Measurements from ENCODE around the gene ANKRD39.

The ANKRD39 gene

DNA sequence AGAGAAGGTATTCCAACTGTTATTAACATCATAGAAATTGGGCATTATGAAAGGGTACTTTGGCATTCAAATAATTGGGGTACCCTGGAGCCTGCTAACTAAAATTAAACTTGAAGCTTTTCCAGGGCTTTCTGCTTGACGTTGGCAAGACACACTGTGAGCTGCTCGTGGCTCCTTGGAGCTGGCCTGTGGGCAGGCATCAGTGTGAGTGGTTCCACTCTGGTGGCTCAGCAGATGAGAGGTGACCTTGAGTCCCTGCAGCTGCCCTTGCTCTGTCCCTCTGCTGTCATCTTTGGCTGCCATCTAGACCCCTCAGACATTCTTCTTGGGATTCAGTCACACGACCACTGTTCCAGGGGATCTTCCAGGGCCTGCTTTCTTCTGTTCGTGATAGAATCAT is 35.0 kb downstream of the ANKRD39 start:
- TF ChIP-seq TEAD4 (IDR thresholded peaks at IDR 0.05) (no peak), EP300 (IDR thresholded peaks at IDR 0.05; ENCODE audit: borderline replicate concordance) (no peak), ZBTB7A (IDR thresholded peaks at IDR 0.05; ENCODE audit: low read depth) (no peak), RAD21 (IDR thresholded peaks at IDR 0.05; ENCODE audit: low read depth) (no peak), YY1 (IDR thresholded peaks at IDR 0.05; ENCODE audit: low read depth) (no peak), NFIC (IDR thresholded peaks at IDR 0.05) (no peak), CEBPB (IDR thresholded peaks at IDR 0.05) (no peak), CREB1 (IDR thresholded peaks at IDR 0.05; ENCODE audit: low read depth) (no peak), TAF1 (IDR thresholded peaks at IDR 0.05; ENCODE audit: low read depth) (no peak), EGR1 (IDR thresholded peaks at IDR 0.05) (no peak), TCF12 (IDR thresholded peaks at IDR 0.05; ENCODE audit: low read depth) (no peak), FOXM1 (IDR thresholded peaks at IDR 0.05; ENCODE audit: borderline replicate concordance, low read depth) (no peak)
- TF ChIP-seq, protein P1, sequence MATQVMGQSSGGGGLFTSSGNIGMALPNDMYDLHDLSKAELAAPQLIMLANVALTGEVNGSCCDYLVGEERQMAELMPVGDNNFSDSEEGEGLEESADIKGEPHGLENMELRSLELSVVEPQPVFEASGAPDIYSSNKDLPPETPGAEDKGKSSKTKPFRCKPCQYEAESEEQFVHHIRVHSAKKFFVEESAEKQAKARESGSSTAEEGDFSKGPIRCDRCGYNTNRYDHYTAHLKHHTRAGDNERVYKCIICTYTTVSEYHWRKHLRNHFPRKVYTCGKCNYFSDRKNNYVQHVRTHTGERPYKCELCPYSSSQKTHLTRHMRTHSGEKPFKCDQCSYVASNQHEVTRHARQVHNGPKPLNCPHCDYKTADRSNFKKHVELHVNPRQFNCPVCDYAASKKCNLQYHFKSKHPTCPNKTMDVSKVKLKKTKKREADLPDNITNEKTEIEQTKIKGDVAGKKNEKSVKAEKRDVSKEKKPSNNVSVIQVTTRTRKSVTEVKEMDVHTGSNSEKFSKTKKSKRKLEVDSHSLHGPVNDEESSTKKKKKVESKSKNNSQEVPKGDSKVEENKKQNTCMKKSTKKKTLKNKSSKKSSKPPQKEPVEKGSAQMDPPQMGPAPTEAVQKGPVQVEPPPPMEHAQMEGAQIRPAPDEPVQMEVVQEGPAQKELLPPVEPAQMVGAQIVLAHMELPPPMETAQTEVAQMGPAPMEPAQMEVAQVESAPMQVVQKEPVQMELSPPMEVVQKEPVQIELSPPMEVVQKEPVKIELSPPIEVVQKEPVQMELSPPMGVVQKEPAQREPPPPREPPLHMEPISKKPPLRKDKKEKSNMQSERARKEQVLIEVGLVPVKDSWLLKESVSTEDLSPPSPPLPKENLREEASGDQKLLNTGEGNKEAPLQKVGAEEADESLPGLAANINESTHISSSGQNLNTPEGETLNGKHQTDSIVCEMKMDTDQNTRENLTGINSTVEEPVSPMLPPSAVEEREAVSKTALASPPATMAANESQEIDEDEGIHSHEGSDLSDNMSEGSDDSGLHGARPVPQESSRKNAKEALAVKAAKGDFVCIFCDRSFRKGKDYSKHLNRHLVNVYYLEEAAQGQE (IDR thresholded peaks at IDR 0.05; ENCODE audit: low read depth), result no peak
- TF ChIP-seq, protein P2, sequence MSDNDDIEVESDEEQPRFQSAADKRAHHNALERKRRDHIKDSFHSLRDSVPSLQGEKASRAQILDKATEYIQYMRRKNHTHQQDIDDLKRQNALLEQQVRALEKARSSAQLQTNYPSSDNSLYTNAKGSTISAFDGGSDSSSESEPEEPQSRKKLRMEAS (IDR thresholded peaks at IDR 0.05), result no peak
- TF ChIP-seq, protein P3, sequence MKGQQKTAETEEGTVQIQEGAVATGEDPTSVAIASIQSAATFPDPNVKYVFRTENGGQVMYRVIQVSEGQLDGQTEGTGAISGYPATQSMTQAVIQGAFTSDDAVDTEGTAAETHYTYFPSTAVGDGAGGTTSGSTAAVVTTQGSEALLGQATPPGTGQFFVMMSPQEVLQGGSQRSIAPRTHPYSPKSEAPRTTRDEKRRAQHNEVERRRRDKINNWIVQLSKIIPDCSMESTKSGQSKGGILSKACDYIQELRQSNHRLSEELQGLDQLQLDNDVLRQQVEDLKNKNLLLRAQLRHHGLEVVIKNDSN (IDR thresholded peaks at IDR 0.05), result no peak

DNA sequence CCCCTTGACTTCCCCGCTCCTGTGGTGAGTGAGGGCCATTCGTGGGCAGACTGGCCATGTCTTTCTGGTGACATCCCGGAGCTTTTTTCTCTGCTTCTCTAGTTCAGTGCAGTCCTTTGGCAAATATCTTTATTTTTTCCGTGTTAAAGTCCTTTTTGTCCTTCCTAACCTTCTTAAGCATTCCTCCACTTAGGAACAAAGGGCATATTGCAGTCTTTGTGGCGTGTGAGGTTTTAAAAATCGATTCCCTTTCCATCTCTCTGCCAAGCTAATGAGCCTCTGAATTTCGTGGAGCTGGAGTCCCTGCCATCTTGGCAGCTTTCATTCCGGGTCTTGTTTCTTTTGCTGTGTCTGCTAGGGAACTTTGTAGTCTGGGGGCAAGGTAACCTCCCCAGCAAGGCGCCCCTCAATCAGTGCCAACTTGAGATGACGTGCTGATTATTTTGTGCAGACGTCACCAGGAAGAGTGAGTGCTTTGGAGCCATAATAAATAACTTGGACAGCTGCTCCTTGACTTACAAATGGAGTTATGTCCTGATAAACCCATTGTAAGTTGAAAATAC is 36.6 kb downstream of the ANKRD39 start:
- TF ChIP-seq CREB1 (IDR thresholded peaks at IDR 0.05; ENCODE audit: low read depth) (no peak), ZBTB7A (IDR thresholded peaks at IDR 0.05; ENCODE audit: low read depth) (no peak), NFIC (IDR thresholded peaks at IDR 0.05) (no peak), YY1 (IDR thresholded peaks at IDR 0.05; ENCODE audit: low read depth) (no peak)

DNA sequence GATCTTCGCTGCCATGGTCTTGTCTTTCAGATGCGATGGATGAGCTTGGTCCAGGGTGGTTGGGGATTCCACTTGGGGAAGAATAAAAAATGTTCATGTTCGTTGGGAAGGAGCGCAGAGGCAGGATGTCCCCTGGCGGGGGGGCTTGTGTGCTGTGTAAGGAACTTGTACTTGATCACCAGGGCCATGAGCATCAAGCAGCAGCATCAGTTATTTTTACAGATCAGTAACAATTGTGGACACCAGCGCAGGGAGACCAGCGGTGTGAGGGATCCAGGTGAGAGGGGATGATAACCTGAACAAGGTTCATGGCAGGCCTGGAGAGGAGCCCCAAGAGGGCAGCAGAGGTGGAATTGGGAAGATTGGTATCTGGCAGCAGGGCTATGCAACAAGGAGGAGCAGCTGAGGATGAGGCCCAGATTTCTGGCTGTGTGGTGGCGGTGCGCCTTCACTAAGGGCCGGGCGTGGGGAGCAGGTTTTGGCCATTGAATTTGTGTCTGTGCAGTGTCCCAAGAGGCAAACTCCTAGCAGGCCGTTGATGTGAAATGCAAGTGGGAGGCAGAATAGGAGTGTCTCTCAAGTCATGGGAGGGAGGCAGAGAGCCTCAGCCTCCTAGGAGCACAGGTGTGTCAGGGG is 37.8 kb downstream of the ANKRD39 start:
- TF ChIP-seq EGR1 (IDR thresholded peaks at IDR 0.05), result no peak
- TF ChIP-seq, protein P1 (IDR thresholded peaks at IDR 0.05; ENCODE audit: low read depth), result no peak
- TF ChIP-seq EP300 (IDR thresholded peaks at IDR 0.05; ENCODE audit: borderline replicate concordance), result no peak
- no peak for TF ChIP-seq ZBTB7A (IDR thresholded peaks at IDR 0.05; ENCODE audit: low read depth)
- no peak for TF ChIP-seq TEAD4 (IDR thresholded peaks at IDR 0.05)
- no peak for TF ChIP-seq RAD21 (IDR thresholded peaks at IDR 0.05; ENCODE audit: low read depth)
- TF ChIP-seq, protein P2 (IDR thresholded peaks at IDR 0.05), result no peak
- TF ChIP-seq YY1 (IDR thresholded peaks at IDR 0.05; ENCODE audit: low read depth), result no peak
- TF ChIP-seq TAF1 (IDR thresholded peaks at IDR 0.05; ENCODE audit: low read depth), result no peak
- TF ChIP-seq, protein P3 (IDR thresholded peaks at IDR 0.05), result no peak
- TF ChIP-seq CEBPB (IDR thresholded peaks at IDR 0.05), result no peak
- no peak for TF ChIP-seq FOXM1 (IDR thresholded peaks at IDR 0.05; ENCODE audit: borderline replicate concordance, low read depth)
- no peak for TF ChIP-seq CREB1 (IDR thresholded peaks at IDR 0.05; ENCODE audit: low read depth)
- TF ChIP-seq NFIC (IDR thresholded peaks at IDR 0.05), result no peak

DNA sequence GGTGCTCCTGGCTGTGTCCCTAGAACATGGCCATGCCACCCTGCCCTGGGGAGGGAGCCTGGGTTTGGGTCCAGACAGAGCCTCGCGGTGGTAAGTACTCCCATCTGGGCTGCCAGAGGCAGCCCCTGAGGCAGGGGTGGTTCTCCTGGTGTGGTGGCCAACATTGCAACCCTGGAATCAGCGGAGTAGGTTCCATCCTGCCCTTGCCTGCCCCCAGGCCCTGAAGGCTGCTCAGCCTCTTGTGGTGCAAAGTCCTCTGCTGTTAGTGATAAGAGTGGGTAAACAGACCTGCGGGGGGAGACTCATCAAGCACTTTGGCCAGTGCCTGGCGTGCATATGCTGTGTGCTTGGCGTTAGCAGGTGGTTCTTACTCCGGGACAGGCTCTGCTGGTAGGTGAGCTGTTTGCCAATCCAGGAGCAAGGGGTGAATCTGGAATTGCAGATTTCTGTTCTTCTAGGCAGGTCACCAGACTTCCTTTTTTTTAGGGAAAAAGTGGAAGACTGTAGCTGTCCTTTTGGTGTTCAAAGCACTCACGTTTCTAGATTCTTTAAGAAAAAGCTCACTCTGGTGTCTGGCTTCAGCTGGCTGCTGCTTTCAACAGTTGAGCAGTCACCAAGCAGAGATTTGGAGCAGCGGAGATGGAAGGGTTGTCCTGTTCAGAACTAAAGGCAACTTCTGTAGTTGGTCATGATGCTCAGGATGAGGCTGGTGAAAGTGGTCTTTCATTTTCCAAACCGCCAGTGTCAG is 38.5 kb downstream of the ANKRD39 start:
- TF ChIP-seq TAF1 (IDR thresholded peaks at IDR 0.05; ENCODE audit: low read depth) (no peak), EGR1 (IDR thresholded peaks at IDR 0.05) (no peak), ZBTB7A (IDR thresholded peaks at IDR 0.05; ENCODE audit: low read depth) (no peak), TEAD4 (IDR thresholded peaks at IDR 0.05) (no peak), YY1 (IDR thresholded peaks at IDR 0.05; ENCODE audit: low read depth) (no peak), CEBPB (IDR thresholded peaks at IDR 0.05) (no peak), CREB1 (IDR thresholded peaks at IDR 0.05; ENCODE audit: low read depth) (no peak), TCF12 (IDR thresholded peaks at IDR 0.05; ENCODE audit: low read depth) (no peak), RAD21 (IDR thresholded peaks at IDR 0.05; ENCODE audit: low read depth) (no peak), NFIC (IDR thresholded peaks at IDR 0.05) (no peak), FOXM1 (IDR thresholded peaks at IDR 0.05; ENCODE audit: borderline replicate concordance, low read depth) (no peak), EP300 (IDR thresholded peaks at IDR 0.05; ENCODE audit: borderline replicate concordance) (no peak)
- TF ChIP-seq, protein P2 (IDR thresholded peaks at IDR 0.05), result no peak
- TF ChIP-seq, protein P1 (IDR thresholded peaks at IDR 0.05; ENCODE audit: low read depth), result no peak
- TF ChIP-seq, protein P3 (IDR thresholded peaks at IDR 0.05), result no peak
